HCT116 (cell line): ENCODE results near the gene PCDH18. TPM values are rescaled to one million over a fixed set of nuclear protein-coding genes. Genes with fewer than 3 reads are reported as not detected.
"Not testable (repeated sequence)": the region's sequence is repeated elsewhere in the genome, so short reads cannot be mapped to it uniquely, and the experiment has no call there.

ENCODE experiments used
- ATAC-seq: fragments of 200-7000 bp; cut with Tn5 transposase; 2 replicates; pipeline ENCODE4 v1.9.1; 2020; ENCODE audit warnings: mild to moderate bottlenecking, moderate library complexity
- BruUV-seq: library from RNA; stranded (reverse); fragments of 400-500 nt; replicated peaks from 2 replicates; lab custom pipeline; 2021; lab: Mats Ljungman, UMichigan
- CTCF ChIA-PET: fragments of 300-600 bp; sonication (Branson Sonifier 250); formaldehyde crosslinking; loops from one replicate; lab custom pipeline; 2021; ENCODE audit warnings: antibody characterized with exemption; lab: Charles Lee
- POLR2A ChIA-PET: fragments of 300-600, 350-600 bp; sonication (Branson Sonifier 250); formaldehyde crosslinking; loops from one replicate; lab custom pipeline; 2021; ENCODE audit warnings: antibody characterized with exemption; lab: Charles Lee
- RAD21 ChIA-PET, 2 experiments: fragments of 300-600 bp; sonication (Branson Sonifier 250); formaldehyde crosslinking; loops; one replicate each; lab custom pipeline; 2023; ENCODE audit warnings: low total read pairs in 2 of 2; ENCODE audit not compliant: uncharacterized antibody in 2 of 2, unreplicated experiment in 2 of 2, low non-redundant PET in 1 of 2; lab: Charles Lee
- DNase-seq: peaks from one replicate; pipeline ENCODE4 v3.0.0-alpha.2; 2010; ENCODE audit warnings: low read depth, low spot score
- H2AFZ ChIP-seq: fragments of 200-600 bp; shearing (Covaris generic), sonication (generic); 2 replicates; pipeline ENCODE4 v1.6.1; 2017; ENCODE audit warnings: low read depth, mixed run types, mixed read lengths, antibody characterized with exemption, low read length; ENCODE audit not compliant: poor library complexity, severe bottlenecking
- H3K27ac ChIP-seq: 2 replicates; pipeline ENCODE4 v1.5.1; 2012; ENCODE audit warnings: low read depth, low read length
- H3K27me3 ChIP-seq: fragments of 200-600 bp; sonication (generic); 2 replicates; pipeline ENCODE4 v1.6.1; 2016; ENCODE audit warnings: mixed run types, low read length, mixed read lengths; ENCODE audit not compliant: insufficient read depth
- H3K36me3 ChIP-seq, 2 experiments: fragments of 200-500 bp in 1 of 2; fragments of 200-600 bp in 1 of 2; sonication (Bioruptor generic) in 1 of 2; sonication (generic) in 1 of 2; 2 replicates each; pipeline versions ENCODE4 v1.5.1 to v1.6.1; 2014 to 2016; ENCODE audit warnings: low read length in 2 of 2, inconsistent platforms in 1 of 2, mixed read lengths in 1 of 2, mixed run types in 1 of 2; ENCODE audit not compliant: insufficient read depth in 2 of 2, control insufficient read depth in 1 of 2
- H3K4me1 ChIP-seq, 2 experiments: fragments of 200-600 bp in 1 of 2; sonication (generic) in 1 of 2; 2 replicates each; pipeline versions ENCODE4 v1.5.1 to v1.6.1; 2012 to 2017; ENCODE audit warnings: low read length in 2 of 2, inconsistent platforms in 1 of 2, mild to moderate bottlenecking in 1 of 2, mixed read lengths in 1 of 2, mixed run types in 1 of 2, moderate library complexity in 1 of 2; ENCODE audit not compliant: insufficient read depth in 2 of 2, control insufficient read depth in 1 of 2
- H3K4me2 ChIP-seq: fragments of 200-600 bp; sonication (generic); 2 replicates; pipeline ENCODE4 v1.6.1; 2017; ENCODE audit warnings: mixed run types, low read length, mixed read lengths
- H3K4me3 ChIP-seq, 2 experiments: fragments of 200-600 bp in 1 of 2; sonication (generic) in 1 of 2; replicated peaks in 1 of 2; 2 replicates each; pipeline ENCODE4 v1.5.1; 2011 to 2016; ENCODE audit warnings: low read length in 2 of 2, control low read depth in 1 of 2, low read depth in 1 of 2, mild to moderate bottlenecking in 1 of 2, mixed read lengths in 1 of 2, mixed run types in 1 of 2
- H3K79me2 ChIP-seq: fragments of 200-600 bp; sonication (generic); 2 replicates; pipeline ENCODE4 v1.6.1; 2017; ENCODE audit warnings: mild to moderate bottlenecking, mixed run types, low read length, moderate library complexity, mixed read lengths; ENCODE audit not compliant: insufficient read depth
- H3K9ac ChIP-seq: fragments of 200-600 bp; sonication (generic); 2 replicates; pipeline ENCODE4 v1.6.1; 2016; ENCODE audit warnings: low read length, mixed read lengths
- H3K9me2 ChIP-seq: fragments of 200-600 bp; sonication (generic), shearing (Covaris generic); 2 replicates; pipeline ENCODE4 v1.6.1; 2017; ENCODE audit warnings: mixed run types, mild to moderate bottlenecking, moderate library complexity; ENCODE audit not compliant: insufficient read depth
- H3K9me3 ChIP-seq, 2 experiments: fragments of 200-500 bp in 1 of 2; fragments of 200-600 bp in 1 of 2; sonication (Bioruptor generic) in 1 of 2; sonication (generic) in 1 of 2; 2 replicates each; pipeline ENCODE4 v1.6.1; 2014 to 2017; ENCODE audit warnings: low read length in 2 of 2, mixed read lengths in 2 of 2, inconsistent platforms in 1 of 2, low read depth in 1 of 2, mild to moderate bottlenecking in 1 of 2, mixed run types in 1 of 2, moderate library complexity in 1 of 2; ENCODE audit not compliant: control insufficient read depth in 1 of 2, insufficient read depth in 1 of 2
- H4K20me1 ChIP-seq: fragments of 200-600 bp; sonication (generic), shearing (Covaris generic); 2 replicates; pipeline ENCODE4 v1.6.1; 2017; ENCODE audit warnings: mixed run types, mild to moderate bottlenecking, moderate library complexity; ENCODE audit not compliant: insufficient read depth
- JUND ChIP-seq: IDR thresholded peaks from 2 replicates; pipeline ENCODE4 v1.6.1; 2012
- POLR2A ChIP-seq: IDR thresholded peaks from 2 replicates; pipeline ENCODE4 v1.7.0; 2011; ENCODE audit warnings: borderline replicate concordance; ENCODE audit not compliant: insufficient read depth, insufficient read length; ENCODE audit errors: extremely low read depth
- TCF7L2 ChIP-seq: IDR thresholded peaks from 2 replicates; pipeline ENCODE4 v1.7.0; 2011; ENCODE audit warnings: borderline replicate concordance, inconsistent platforms; ENCODE audit not compliant: insufficient read depth, insufficient read length; ENCODE audit errors: extremely low read depth
- ZNF274 ChIP-seq: fragments of 200-500 bp; sonication (Bioruptor generic); IDR thresholded peaks from 2 replicates; pipeline ENCODE4 v1.6.1; 2014; ENCODE audit warnings: mild to moderate bottlenecking, low read depth, low read length, inconsistent platforms
- intact Hi-C: fragments of 100-400 bp; cut with micrococcal nuclease; formaldehyde crosslinking; loops from 2 replicates; pipeline ENCODE4 v1.10.0; 2022
- total RNA-seq: library from RNA; stranded (reverse); gene quantifications from one replicate; pipeline ENCODE4 v1.2.1, GENCODE V29; 2021; ENCODE audit not compliant: unreplicated experiment

Gene PCDH18
- total RNA-seq, 1 experiment from 2014 or later: 0.17 TPM

DNA sequence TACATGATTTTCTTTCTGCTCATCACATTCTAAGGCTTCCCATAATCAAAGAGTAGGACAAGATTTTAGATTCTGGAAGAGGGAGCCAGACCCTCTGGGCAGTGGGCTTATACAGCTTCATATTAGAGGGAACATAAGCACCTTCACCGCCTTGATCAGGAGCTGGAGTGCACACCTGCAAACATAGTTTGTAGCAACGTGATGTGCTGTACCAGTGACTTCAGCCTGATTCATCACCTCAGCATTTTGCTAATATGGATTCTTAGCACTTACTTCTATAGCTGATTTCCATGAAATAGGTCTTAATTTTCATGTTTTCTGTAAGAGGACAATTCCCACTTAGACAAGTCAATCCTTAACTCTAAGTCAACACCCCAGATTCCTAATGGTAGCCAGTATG is 36.7 kb downstream of the PCDH18 start:
- Histone ChIP-seq H3K4me3 (no peak overlapping the region), H3K9me2 (no peaks in the 10 kb centered on the region), H4K20me1 (no peaks in the 10 kb centered on the region), H3K4me2 (no peak overlapping the region), H3K27ac (no peak overlapping the region), H3K79me2 (no peaks in the 10 kb centered on the region), H3K36me3 (no peaks in the 10 kb centered on the region)
- no TSS peak for BruUV-seq
- intact Hi-C loops: no loop called here
- DNase-seq: no peak
- ATAC-seq: no peak
- TF ChIP-seq POLR2A (no peak), ZNF274 (no peak), JUND (no peak), TCF7L2 (no peak)
- TF ChIP-seq, all 23 proteins: peak for 0
- CTCF ChIA-PET: no interaction called here
- Histone ChIP-seq H3K4me1 (no peaks in the 10 kb centered on the region), H3K9ac (no peak overlapping the region), H3K27me3 (no peaks in the 10 kb centered on the region), H3K9me3 (no peaks in the 10 kb centered on the region), H2AFZ (no peak overlapping the region)
- POLR2A ChIA-PET: no interaction called here
- RAD21 ChIA-PET: no interaction called here

DNA sequence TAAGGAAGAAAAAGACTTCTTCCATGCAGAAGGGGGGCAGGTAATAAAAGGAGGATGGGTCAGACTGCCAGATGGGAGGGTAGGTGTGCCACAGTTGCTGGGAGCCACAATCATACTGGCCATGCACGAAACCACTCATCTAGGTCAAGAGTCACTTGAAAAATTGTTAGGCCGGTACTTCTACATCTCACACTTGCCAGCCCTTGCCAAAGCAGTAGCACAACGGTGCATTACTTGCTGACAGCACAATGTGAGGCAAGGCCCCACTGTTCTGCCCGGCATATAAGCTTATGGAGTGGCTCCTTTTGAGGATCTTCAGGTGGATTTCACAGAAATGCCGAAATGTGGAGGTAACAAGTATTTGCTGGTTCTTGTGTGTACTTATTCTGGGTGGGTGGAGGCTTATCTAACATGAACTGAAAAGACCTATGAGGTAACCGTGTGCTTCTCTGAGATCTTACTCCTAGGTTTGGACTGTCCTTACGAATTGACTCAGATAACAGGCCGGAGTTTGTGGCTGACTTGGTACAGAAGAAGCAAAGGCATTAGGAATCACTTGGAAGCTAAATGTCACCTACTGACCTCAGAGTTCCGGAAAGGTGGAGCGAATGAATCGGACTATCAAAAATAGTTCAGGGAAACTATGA is 48.9 kb downstream of the PCDH18 start:
- H3K27me3 ChIP-seq, H3K27ac ChIP-seq, H3K36me3 ChIP-seq, intact Hi-C loops, H4K20me1 ChIP-seq, H3K9ac ChIP-seq, H3K9me2 ChIP-seq, H2AFZ ChIP-seq, H3K4me3 ChIP-seq, H3K9me3 ChIP-seq, H3K79me2 ChIP-seq, ATAC-seq, DNase-seq, BruUV-seq, H3K4me2 ChIP-seq, H3K4me1 ChIP-seq, RAD21 ChIA-PET, CTCF ChIA-PET, POLR2A ChIA-PET: not testable (repeated sequence)

DNA sequence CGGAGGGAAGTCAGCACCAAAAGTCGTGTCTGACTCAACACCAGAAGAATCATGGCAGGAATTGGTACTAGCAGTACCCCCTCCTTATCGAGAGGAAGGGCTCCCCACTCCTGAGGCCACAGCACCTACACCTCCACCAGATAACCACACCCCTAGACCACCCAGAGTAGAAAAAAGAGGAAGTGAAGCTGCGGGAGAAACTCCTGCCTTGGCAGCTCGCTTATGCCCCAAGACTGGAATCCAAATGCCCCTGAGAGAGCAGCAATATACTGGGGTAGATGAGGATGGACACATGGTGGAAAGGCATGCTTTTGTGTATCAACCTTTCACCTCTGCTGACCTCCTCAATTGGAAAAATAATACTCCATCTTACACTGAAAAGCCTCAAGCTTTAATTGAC is 52.6 kb downstream of the PCDH18 start:
- H3K4me3 ChIP-seq, H3K9ac ChIP-seq, intact Hi-C loops, H2AFZ ChIP-seq, H3K27ac ChIP-seq, H3K9me2 ChIP-seq, H3K4me1 ChIP-seq, BruUV-seq, H3K4me2 ChIP-seq, POLR2A ChIA-PET, ATAC-seq, H4K20me1 ChIP-seq, CTCF ChIA-PET, DNase-seq, H3K36me3 ChIP-seq, RAD21 ChIA-PET, H3K27me3 ChIP-seq, H3K9me3 ChIP-seq, H3K79me2 ChIP-seq: not testable (repeated sequence)
